Measurements from ENCODE around the gene PTPN3. TPM values are rescaled to one million over a fixed set of nuclear protein-coding genes. Genes with fewer than 3 reads are reported as not detected.

PTPN3 gene
- total and polyA plus RNA-seq, 8 donors, result 8.0 to 16.6 (median 13.6) TPM

DNA sequence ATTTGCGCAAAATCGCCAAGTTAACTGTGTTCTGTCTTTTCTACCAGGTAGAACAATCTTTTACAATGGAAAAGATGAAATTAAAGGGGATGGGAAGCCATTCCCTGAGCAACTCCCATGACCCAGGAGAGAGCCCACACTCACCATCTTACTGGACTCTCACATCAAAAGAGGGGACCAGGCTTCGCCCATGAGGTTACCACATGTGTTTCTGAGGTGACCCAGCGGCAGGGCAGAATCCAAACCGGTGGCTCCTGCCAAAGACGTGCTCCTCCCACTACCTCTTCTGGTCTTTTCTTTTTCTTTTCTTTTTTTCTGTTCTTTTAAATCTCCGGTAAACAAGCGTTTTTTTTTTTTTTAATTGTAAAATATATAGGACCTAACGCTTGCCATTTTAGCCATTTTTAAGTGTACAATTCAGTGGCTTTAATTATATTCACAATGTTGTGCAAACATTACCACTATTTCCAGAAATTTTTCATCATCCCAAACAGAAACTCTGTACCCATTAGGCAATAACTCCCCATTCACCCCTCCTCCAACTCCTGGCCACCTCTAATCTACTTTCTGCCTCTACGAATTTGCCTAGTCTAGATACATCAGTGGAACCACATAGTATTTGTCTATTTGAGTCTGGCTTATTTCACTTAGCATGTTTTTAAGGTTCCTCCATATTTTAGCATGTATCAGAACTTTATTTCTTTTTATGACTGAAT is 19.3 kb downstream of the PTPN3 start:
- WGBS, 2 donors, result 80 to 90% methylated on average over 10 of the region's 10 CpGs
- ATAC-seq (no peak), DNase-seq (no peak), FAIRE-seq (no peak)
- Histone ChIP-seq H3K27me3 (no peaks in the 10 kb centered on the region), H3K9me3 (no peaks in the 10 kb centered on the region), H3K4me3 (no peak overlapping the region), H3K36me3 (no peaks in the 10 kb centered on the region), H3K27ac (peak overlapping the region; percentile 77 to 95 (median 86)), H3K4me1 (peaks cover 33 to 39% (median 37%) of the 10 kb centered on the region in 3 donors)
- TF ChIP-seq, protein P1, sequence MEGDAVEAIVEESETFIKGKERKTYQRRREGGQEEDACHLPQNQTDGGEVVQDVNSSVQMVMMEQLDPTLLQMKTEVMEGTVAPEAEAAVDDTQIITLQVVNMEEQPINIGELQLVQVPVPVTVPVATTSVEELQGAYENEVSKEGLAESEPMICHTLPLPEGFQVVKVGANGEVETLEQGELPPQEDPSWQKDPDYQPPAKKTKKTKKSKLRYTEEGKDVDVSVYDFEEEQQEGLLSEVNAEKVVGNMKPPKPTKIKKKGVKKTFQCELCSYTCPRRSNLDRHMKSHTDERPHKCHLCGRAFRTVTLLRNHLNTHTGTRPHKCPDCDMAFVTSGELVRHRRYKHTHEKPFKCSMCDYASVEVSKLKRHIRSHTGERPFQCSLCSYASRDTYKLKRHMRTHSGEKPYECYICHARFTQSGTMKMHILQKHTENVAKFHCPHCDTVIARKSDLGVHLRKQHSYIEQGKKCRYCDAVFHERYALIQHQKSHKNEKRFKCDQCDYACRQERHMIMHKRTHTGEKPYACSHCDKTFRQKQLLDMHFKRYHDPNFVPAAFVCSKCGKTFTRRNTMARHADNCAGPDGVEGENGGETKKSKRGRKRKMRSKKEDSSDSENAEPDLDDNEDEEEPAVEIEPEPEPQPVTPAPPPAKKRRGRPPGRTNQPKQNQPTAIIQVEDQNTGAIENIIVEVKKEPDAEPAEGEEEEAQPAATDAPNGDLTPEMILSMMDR (IDR thresholded peaks at IDR 0.05), result no peak
- intact Hi-C loops (cut with DNase I), result no loop called here

DNA sequence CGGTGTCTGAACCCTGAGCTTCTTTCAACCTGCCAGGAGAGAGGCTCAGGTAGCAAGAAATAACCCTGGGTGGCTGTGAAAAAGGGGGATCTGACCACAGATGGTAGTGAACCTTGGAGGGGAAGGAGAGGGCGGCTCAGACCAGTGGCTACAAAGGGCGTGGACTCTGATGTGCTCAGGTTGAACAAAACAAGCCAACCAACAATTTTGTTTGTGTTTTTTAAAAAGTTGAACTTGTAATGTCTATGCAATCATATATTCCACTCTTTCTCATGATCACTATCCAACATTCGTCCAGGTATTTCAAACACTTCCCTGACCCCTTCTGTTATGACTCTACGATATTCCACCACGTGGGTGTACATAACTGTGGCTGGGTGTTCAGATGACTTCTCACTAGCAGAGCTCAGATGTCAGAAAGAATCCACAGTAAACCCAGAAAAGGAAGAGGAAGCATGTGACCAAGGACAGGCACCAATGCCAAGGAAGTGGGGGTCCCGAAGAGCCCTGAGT is 20.0 kb downstream of the PTPN3 start:
- Histone ChIP-seq H3K27ac (peak overlapping the region; percentile 77 to 95 (median 86)), H3K4me3 (no peak overlapping the region), H3K27me3 (no peaks in the 10 kb centered on the region), H3K9me3 (no peaks in the 10 kb centered on the region), H3K36me3 (no peaks in the 10 kb centered on the region), H3K4me1 (peaks cover 39 to 47% (median 40%) of the 10 kb centered on the region in 3 donors)
- intact Hi-C loops (cut with DNase I), result no loop called here
- no peak for FAIRE-seq
- no peak for DNase-seq
- no peak for ATAC-seq
- 60 to 65% methylated on average over 7 of the region's 7 CpGs for WGBS, 2 donors
- TF ChIP-seq, protein P1 (IDR thresholded peaks at IDR 0.05), result no peak

DNA sequence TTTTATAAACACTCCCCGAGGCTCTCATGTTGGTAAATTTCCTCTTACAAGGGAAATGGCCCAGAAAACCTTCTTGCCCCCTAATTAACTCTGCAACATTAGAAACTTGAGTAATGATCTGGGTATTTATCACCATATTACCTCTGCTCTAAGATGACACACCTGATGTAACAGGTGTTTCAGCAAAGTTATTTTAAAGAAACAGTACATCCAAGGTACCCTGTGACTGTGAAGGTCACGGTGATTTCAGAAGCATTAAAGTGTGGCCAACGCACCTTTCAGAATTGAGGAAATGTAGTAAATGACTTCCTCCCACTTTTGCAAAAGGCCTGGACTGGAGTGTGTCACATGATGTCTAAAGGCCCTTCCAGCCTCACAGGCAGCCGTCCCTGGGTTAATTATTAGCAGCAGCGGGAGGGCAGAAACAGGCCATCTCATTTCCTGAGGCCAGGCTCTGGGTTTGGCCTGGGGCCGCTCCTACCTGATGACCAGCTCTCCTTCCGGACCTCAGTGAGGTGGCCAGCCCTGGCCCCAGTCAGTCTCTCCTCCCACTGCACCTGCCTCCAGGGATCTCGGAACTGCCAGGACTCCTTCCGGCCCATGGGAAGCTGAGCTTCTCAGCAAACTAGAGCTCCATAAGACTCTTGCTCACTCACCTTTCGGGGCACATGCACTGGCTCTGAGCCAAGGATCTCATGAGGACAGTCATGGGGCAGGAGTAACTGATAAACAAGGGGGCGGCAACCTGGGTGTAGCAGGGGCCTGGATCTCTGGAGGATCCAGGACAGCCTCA is 20.7 kb downstream of the PTPN3 start:
- H3K4me1 ChIP-seq, result peaks cover 39 to 53% (median 40%) of the 10 kb centered on the region in 3 donors
- H3K4me3 ChIP-seq, result no peak overlapping the region
- FAIRE-seq, result no peak

DNA sequence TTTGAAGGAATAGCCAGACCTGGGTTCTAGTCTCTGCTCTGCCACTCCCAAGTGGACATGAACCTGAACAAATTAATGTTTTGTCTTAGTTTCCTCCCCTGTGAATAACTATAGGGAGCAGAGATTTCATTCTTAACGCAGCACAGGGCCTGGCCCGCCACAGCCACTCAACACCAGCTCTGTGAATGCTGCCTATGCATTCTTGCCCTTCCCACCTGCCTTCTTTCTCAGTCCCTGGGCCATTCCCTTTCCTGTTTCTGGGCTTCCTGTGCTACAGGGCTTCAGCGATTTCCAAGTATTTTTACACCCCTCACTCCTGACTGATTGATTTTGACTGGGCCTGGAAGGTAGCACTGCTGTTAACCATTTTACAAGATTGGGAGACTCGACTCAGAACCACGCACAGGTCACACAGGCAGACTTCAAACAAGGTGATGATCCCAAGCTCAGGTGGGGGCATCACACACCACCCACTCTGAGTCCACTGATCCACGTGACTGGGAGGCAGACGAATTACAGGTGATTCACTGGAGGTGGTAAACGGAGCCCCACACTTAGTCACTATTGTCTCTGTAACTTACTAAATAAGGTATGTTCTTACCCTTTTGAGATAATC is 21.4 kb downstream of the PTPN3 start:
- 23 to 30% methylated on average over 8 of the region's 8 CpGs for WGBS, 2 donors
- Histone ChIP-seq H3K27ac (peak overlapping the region; percentile 61 to 95 (median 86)), H3K9me3 (no peaks in the 10 kb centered on the region), H3K4me3 (no peak overlapping the region), H3K36me3 (no peaks in the 10 kb centered on the region), H3K4me1 (peaks cover 39 to 56% (median 40%) of the 10 kb centered on the region in 3 donors), H3K27me3 (no peaks in the 10 kb centered on the region)
- FAIRE-seq, result no peak
- intact Hi-C loops (cut with DNase I), result no loop called here
- TF ChIP-seq, protein P1 (IDR thresholded peaks at IDR 0.05), result no peak
- peak; percentile 14 to 58 (median 39) for ATAC-seq
- no peak for DNase-seq

More for the DNA sequence above, 20.7 kb downstream of the PTPN3 start:
- Histone ChIP-seq H3K27ac (peak overlapping the region; percentile 77 to 95 (median 86)), H3K9me3 (no peaks in the 10 kb centered on the region), H3K27me3 (no peaks in the 10 kb centered on the region), H3K36me3 (no peaks in the 10 kb centered on the region)
- intact Hi-C loops (cut with DNase I), result no loop called here
- TF ChIP-seq, protein P1 (IDR thresholded peaks at IDR 0.05), result no peak
- WGBS, 2 donors, result 8 to 10% methylated on average over 11 of the region's 11 CpGs
- peak; percentile 85 to 97 (median 96) for DNase-seq
- peak; percentile 94 to 96 (median 95) for ATAC-seq
